Glomerular visceral epithelial cell (primary cell): ENCODE results near the gene NFATC1.
"Not testable (repeated sequence)": the region's sequence is repeated elsewhere in the genome, so short reads cannot be mapped to it uniquely, and the experiment has no call there.

ENCODE experiments used
- DNase-seq: peaks from one replicate; pipeline ENCODE4 v3.0.0-alpha.2; 2016; ENCODE audit errors: extremely low spot score

Gene NFATC1

GRCh38 chr18:79375441-79376154 lies 20.1 kb upstream of the NFATC1 start:
- DNase-seq = no peak

- DNase-seq = not testable (repeated sequence)
Observed at GRCh38 chr18:79376661-79377060, 19.1 kb upstream of the NFATC1 start.

GRCh38 chr18:79377187-79377891 lies 18.4 kb upstream of the NFATC1 start:
- DNase-seq = no peak

- DNase-seq = peak; percentile 78
Observed at GRCh38 chr18:79378536-79379250, 17.0 kb upstream of the NFATC1 start.

- DNase-seq = no peak
Observed at GRCh38 chr18:79379251-79379905, 16.4 kb upstream of the NFATC1 start.

GRCh38 chr18:79379931-79380815 lies 15.6 kb upstream of the NFATC1 start:
- no peak for DNase-seq

- peak; percentile 60 for DNase-seq
Observed at GRCh38 chr18:79380816-79381806, 14.6 kb upstream of the NFATC1 start.

- DNase-seq = no peak
Observed at GRCh38 chr18:79381811-79382311, 13.9 kb upstream of the NFATC1 start.

- DNase-seq = no peak
Observed at GRCh38 chr18:79382681-79383387, 12.9 kb upstream of the NFATC1 start.

- no peak for DNase-seq
Observed at GRCh38 chr18:79383388-79384056, 12.2 kb upstream of the NFATC1 start.

- DNase-seq = peak; percentile 24
Observed at GRCh38 chr18:79384151-79384807, 11.5 kb upstream of the NFATC1 start.

- DNase-seq = no peak
Observed at GRCh38 chr18:79384834-79385233, 10.9 kb upstream of the NFATC1 start.

GRCh38 chr18:79385326-79385707 lies 10.4 kb upstream of the NFATC1 start:
- no peak for DNase-seq

- DNase-seq = no peak
Observed at GRCh38 chr18:79385708-79386341, 9.9 kb upstream of the NFATC1 start.

GRCh38 chr18:79386547-79386946 lies 9.2 kb upstream of the NFATC1 start:
- DNase-seq = no peak

GRCh38 chr18:79387214-79387613 lies 8.5 kb upstream of the NFATC1 start:
- no peak for DNase-seq

- DNase-seq = no peak
Observed at GRCh38 chr18:79387615-79388014, 8.1 kb upstream of the NFATC1 start.

GRCh38 chr18:79388043-79388442 lies 7.7 kb upstream of the NFATC1 start:
- DNase-seq = no peak
